CD4-positive, alpha-beta T cell treated with Interferon gamma for 1 hour (primary cell): Measurements from ENCODE around the gene ANKS4B.
"Not testable (repeated sequence)": the region's sequence is repeated elsewhere in the genome, so short reads cannot be mapped to it uniquely, and the experiment has no call there.

Experiments
- DNase-seq: peaks from one replicate; pipeline ENCODE4 v3.0.0-alpha.2; 2020

The ANKS4B gene, protein sequence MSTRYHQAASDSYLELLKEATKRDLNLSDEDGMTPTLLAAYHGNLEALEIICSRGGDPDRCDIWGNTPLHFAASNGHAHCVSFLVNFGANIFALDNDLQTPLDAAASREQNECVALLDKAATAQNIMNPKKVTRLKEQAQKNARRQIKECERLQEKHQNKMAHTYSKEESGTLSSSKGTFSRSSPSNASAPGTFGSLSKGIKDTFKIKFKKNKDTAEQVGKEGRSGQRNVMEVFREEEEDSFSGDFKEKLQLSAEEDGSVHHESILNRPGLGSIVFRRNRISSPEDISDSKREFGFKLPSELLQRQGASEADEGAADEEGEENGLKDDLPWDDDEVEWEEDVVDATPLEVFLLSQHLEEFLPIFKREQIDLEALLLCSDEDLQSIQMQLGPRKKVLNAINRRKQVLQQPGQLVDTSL

DNA sequence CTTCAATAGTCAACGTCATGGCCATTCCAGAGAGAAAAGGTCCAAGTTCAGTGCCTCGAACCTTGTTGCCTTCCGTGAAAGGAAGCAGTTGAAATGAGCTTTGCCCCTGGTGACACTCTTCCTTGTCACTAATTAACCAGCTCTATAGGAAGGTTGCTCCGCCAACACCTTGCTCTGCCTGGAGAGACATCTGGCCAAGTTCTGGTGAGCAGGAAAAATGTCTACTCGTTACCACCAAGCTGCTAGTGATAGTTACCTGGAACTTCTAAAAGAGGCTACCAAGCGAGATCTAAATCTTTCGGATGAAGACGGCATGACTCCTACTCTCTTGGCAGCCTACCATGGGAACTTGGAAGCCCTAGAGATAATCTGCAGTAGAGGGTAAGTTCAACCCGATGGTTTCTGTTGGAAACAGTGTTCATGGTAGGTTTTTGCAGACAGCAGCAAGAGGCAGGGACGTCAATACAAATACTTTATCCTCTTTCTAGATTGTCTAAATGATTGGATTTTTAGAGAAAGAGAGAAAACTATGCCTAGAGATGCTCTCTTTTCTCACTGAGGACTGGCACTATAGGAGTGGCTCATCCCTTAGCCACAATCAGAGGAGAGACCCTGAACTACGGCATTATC lies at the start of gene ANKS4B:
TSS of gene ANKS4B (plus strand) at position 179 of the 630 bp plus-strand sequence. CDS start at position 218, 39 bp downstream.
- no peak for DNase-seq

DNA sequence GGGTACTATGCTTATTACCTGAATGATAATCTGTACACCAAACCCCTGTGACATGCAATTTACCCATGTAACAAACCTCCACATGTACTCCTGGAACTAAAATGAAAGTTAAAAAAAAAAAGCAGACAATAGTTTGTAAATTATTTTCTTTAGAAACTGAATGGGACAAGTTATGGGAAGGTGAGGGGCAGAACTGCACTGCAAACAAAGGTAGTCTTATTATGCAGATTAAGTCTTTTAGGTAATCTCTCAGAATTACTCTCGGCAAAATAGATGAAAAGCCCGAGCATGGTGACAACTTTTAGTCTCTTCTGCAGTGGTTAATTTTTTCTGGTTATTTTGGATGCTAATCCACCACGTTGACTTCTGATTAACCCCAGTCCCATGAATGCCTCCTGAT lies 49.5 kb upstream of the ANKS4B start:
- no peak for DNase-seq

- DNase-seq = no peak
Measured at GRCh38 chr16:21184834-21185233, 48.7 kb upstream of the ANKS4B start.

GRCh38 chr16:21185659-21186325 lies 47.7 kb upstream of the ANKS4B start:
- DNase-seq = no peak

DNA sequence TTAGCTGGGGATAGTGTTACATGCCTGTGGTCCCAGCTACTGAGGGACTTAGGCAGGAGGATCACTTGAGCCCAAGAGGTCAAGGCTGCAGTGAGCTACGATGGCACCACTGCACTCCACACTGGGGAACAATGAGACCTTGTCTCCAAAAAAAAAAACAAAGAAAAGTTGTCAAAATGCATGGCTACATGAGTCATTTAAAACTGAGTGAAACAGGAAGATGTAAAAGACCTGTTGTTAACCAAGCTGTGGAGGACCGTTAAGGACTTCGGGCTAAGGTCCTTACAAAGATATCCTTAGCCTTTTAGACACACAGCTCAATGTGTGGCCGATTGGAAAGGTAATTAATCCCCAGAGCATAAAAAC lies 47.2 kb upstream of the ANKS4B start:
- DNase-seq = no peak

DNA sequence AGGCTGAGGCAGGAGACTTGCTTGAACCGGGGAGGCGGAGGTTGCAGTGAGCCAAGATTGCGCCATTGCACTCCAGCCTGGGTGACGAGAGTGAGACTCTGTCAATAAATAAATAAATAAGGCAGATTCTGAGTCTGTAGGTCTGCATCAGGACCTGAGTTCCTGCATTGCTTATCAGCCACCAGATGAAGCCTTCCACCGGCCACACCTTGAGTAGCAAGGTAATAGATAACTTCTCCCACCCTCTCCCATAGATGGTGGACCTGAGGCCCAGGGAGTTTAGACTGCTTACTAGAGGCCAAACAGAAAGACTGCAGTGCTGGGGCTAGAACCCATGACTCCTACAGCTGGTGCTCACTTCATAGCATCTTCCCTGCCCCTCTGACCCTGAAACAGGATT lies 44.2 kb upstream of the ANKS4B start:
- no peak for DNase-seq

DNA sequence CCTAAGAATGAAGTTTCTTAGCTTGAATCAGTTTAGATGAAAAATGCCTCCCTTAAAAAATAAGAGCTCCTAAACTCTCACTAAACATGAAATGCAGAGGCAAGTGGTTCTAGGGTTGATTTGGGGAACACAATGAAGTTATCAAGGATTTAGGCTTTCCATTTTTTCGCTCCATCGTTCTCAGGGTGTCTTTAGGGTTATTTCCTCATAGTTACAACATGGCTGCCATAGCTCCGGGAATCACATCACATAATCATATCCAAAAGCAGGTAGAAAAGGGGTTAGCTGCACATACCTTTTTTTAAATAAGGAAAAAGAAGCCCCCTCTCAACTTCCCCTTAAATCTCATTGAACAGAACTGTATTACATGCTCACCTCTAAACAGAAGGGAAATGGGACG lies 43.5 kb upstream of the ANKS4B start:
- DNase-seq = no peak

GRCh38 chr16:21190599-21190998 lies 42.9 kb upstream of the ANKS4B start:
- no peak for DNase-seq

DNA sequence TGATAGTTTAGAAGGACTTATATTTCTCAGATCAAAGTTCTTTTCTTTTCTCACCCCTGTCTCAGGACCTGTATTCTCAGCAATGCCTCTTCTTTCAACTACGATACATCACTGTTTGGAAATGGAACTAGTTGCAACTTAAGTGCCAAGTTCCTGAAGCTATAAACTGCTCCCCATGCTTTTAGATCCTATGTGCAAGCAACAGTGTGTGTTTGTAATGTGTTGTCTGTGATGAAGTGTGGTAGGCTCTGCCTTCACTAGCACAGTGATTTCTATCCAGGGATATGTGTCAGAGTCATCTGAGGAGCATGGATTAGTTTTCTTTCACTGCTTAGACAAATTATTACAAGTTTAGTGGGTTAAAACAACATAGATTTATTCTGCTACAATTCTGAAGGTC lies 40.5 kb upstream of the ANKS4B start:
- no peak for DNase-seq

DNA sequence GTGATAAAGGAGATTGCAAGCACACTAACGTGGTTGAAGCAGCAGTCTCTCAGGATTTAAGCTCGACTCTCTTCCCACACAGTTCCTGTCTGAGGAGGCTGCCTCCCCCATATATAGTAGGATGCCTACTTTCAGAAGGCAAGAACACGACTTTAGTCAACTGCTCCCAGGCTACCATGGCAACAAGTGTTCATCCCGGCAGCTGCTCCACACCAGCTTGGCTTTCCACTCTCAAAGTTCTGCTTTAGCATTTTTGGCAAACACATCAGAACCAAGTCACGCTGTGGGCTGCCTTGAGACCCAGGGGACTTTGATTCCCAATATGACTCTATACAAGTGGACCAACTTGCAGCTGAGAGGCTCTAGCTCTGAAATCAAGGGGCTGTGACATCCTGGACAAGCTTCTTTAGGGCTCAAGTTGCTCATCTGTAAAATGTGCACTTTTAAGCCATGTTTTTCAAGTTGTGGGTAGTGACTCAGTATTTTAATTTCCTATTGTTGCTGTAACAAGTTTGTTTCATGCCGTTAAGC lies 38.7 kb upstream of the ANKS4B start:
- no peak for DNase-seq

- not testable (repeated sequence) for DNase-seq
Measured at GRCh38 chr16:21195330-21195729, 38.2 kb upstream of the ANKS4B start.

- DNase-seq = no peak
Measured at GRCh38 chr16:21197112-21197511, 36.4 kb upstream of the ANKS4B start.

DNA sequence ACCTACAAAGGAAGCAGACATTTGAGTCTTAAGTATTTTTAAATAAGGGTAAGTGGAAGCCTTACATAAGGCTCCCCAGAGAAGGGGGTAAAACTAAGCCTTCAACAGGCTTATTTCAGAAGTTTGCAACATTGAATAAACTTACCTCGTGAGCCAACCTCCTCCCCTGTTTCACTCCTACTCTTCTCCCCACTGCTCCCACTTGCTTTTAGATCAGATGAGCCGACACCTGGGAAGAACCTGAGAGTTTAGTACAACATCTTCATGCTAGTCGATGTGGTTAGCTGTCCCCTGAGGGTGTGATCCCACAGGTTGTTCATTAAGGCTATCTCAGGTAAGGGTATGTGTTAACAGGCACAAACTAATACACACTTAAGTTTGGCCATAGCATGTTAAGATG lies 35.9 kb upstream of the ANKS4B start:
- no peak for DNase-seq

GRCh38 chr16:21199607-21200218 lies 33.8 kb upstream of the ANKS4B start:
- no peak for DNase-seq

- DNase-seq = no peak
Measured at GRCh38 chr16:21203155-21203797, 30.2 kb upstream of the ANKS4B start.

DNA sequence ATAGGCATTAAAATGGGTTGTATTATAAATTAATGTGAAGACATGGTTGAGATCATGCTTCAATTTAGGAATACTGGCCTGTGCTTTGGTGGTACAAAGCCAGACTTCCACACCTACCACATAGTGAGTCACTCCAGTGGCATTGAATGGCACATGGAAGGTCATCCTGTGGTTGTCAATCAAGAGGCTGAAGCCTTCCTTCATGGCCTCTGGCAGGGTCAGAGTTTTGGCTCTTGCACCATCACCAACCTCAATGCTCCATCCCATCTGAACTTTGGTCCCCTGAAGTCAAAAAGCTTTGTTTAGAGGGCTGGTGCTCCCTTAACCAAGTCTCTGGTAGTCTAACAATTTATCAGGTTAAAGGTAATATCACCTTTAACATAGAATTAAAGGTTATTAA lies 28.2 kb upstream of the ANKS4B start:
- DNase-seq = no peak

- DNase-seq = no peak
Measured at GRCh38 chr16:21206550-21206949, 26.9 kb upstream of the ANKS4B start.

GRCh38 chr16:21208446-21209230 lies 24.9 kb upstream of the ANKS4B start:
- DNase-seq = no peak

DNA sequence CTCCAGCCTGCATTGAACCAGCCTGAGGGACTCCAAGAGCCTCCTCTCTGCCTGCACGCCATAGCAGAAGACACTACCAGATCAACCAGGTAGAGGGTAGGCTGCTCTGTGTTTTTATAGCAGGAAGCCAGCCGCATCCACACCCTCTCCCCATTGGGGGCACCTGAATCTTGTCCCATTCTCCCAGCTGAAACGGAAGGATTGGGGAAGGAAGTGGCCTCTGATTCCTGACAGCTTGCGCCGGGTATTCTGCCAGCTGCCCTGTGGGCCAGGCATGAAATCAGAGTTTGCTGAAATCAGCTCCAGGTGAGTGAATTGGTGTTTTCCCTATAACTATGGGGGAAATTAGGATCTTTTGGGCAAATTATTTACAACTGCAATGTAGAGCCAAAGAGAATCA lies 22.0 kb upstream of the ANKS4B start, which contains the start of gene ZP2:
TSS of gene ZP2 (minus strand) at position 89 of the 400 bp plus-strand sequence. CDS start at position 62, 27 bp downstream.
- no peak for DNase-seq

DNA sequence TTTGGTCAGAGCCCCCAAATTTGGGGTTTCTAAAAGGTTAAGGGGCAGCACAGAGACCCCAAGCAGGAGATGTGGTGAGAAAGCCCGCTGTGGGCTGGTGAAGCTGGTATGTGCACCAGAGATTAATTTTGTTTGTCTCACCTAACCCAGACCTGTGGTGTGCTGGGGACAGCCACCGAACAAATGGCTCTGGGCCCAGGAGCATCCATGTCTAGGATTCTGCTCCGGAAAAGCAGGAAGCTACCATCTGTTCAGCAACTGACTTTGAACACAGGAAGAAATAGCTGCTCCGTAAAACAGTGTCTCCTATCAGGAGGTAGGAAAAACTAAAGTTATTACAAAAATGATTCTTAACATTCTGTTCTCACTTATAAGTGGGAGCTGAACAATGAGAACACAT lies 19.4 kb upstream of the ANKS4B start:
- DNase-seq = no peak

DNA sequence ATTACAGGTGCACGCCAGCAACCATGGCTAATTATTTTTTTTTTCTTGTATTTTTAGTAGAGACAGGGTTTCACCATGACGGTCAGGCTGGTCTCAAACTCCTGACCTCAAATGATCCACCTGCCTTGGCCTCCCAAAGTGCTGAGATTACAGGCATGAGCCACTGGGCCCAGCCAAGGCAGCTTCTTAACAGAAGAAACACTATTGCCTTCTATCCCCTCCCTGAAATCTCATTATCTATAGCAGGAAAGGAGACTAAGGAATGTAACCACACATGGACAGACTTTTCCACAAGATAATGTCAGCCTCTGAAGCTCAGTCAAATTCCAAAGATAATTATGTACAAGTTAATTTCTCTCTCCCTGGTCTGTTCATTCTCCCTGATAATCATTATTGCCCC lies 16.4 kb upstream of the ANKS4B start:
- DNase-seq = no peak

- DNase-seq = no peak
Measured at GRCh38 chr16:21218153-21218552, 15.3 kb upstream of the ANKS4B start.
